ENCODE results near the gene DEPDC7.
A peak's percentile ranks its signal among the peaks of the same experiment; 100 is the strongest.
"Not testable (repeated sequence)": the region's sequence is repeated elsewhere in the genome, so short reads cannot be mapped to it uniquely, and the experiment has no call there.

DEPDC7 gene

GRCh38 chr11:33025339-33025722 is 9.7 kb downstream of the DEPDC7 start:
- no peak for DNase-seq (ENCODE audit: low read depth in 2 of 2)

- no peak for DNase-seq (ENCODE audit: low read depth in 2 of 2)
Observed at GRCh38 chr11:33027233-33027632, 11.6 kb downstream of the DEPDC7 start.

- no peak for DNase-seq (ENCODE audit: low read depth in 2 of 2)
Observed at GRCh38 chr11:33027846-33028536, 12.3 kb downstream of the DEPDC7 start.

GRCh38 chr11:33028537-33028914 is 12.8 kb downstream of the DEPDC7 start:
- no peak for DNase-seq (ENCODE audit: low read depth in 2 of 2)

- not testable (repeated sequence) for DNase-seq (ENCODE audit: low read depth in 2 of 2)
Observed at GRCh38 chr11:33029218-33029617, 13.5 kb downstream of the DEPDC7 start.

GRCh38 chr11:33033493-33033892 is 17.8 kb downstream of the DEPDC7 start:
- no peak for DNase-seq (ENCODE audit: low read depth in 2 of 2)

- DNase-seq (ENCODE audit: low read depth in 2 of 2) = no peak
Observed at GRCh38 chr11:33035011-33035410, 19.3 kb downstream of the DEPDC7 start.

- DNase-seq (ENCODE audit: low read depth in 2 of 2) = peak; percentile 68 to 73
Observed at GRCh38 chr11:33039274-33040032, 23.8 kb downstream of the DEPDC7 start, which contains the start of gene TCP11L1. Gene TCP11L1 (plus strand): TSS chr11:33039572. CDS start chr11:33043774, 4,202 bp downstream.

- no peak for DNase-seq (ENCODE audit: low read depth in 2 of 2)
Observed at GRCh38 chr11:33040033-33040861, 24.6 kb downstream of the DEPDC7 start.

- DNase-seq (ENCODE audit: low read depth in 2 of 2) = no peak
Observed at GRCh38 chr11:33040862-33041453, 25.3 kb downstream of the DEPDC7 start.

GRCh38 chr11:33043221-33043830 is 27.6 kb downstream of the DEPDC7 start:
- DNase-seq (ENCODE audit: low read depth in 2 of 2) = no peak

GRCh38 chr11:33044285-33044756 is 28.6 kb downstream of the DEPDC7 start:
- DNase-seq (ENCODE audit: low read depth in 2 of 2) = no peak

GRCh38 chr11:33045551-33046255 is 30.0 kb downstream of the DEPDC7 start:
- DNase-seq (ENCODE audit: low read depth in 2 of 2) = no peak

- DNase-seq (ENCODE audit: low read depth in 2 of 2) = not testable (repeated sequence)
Observed at GRCh38 chr11:33048701-33049100, 33.0 kb downstream of the DEPDC7 start.

GRCh38 chr11:33049565-33050408 is 34.1 kb downstream of the DEPDC7 start:
- DNase-seq (ENCODE audit: low read depth in 2 of 2) = not testable (repeated sequence)

- no peak for DNase-seq (ENCODE audit: low read depth in 2 of 2)
Observed at GRCh38 chr11:33052231-33052630, 36.6 kb downstream of the DEPDC7 start.

- DNase-seq (ENCODE audit: low read depth in 2 of 2) = no peak
Observed at GRCh38 chr11:33055375-33055774, 39.7 kb downstream of the DEPDC7 start.

GRCh38 chr11:33057284-33057683 is 41.6 kb downstream of the DEPDC7 start:
- no peak for DNase-seq (ENCODE audit: low read depth in 2 of 2)

GRCh38 chr11:33059331-33060007 is 43.8 kb downstream of the DEPDC7 start:
- no peak for DNase-seq (ENCODE audit: low read depth in 2 of 2)
